Smooth muscle cell (in vitro differentiated cells): Measurements from ENCODE around the gene SERPINA4. TPM values are rescaled to one million over a fixed set of nuclear protein-coding genes. Genes with fewer than 3 reads are reported as not detected.

Experiments
- DNase-seq: peaks from one replicate; lab custom pipeline; 2025; ENCODE audit not compliant: unreplicated experiment; lab: John Stamatoyannopoulos, UW
- H2AFZ ChIP-seq: fragments of 200-600 bp; sonication (generic); 2 replicates; pipeline ENCODE4 v1.6.0; 2016; ENCODE audit warnings: antibody characterized with exemption, low read depth, mild to moderate bottlenecking
- H3F3A ChIP-seq: fragments of 200-600 bp; sonication (generic); 2 replicates; pipeline ENCODE4 v1.6.0; 2017; ENCODE audit warnings: antibody characterized with exemption, low read depth
- H3K27ac ChIP-seq: fragments of 200-600 bp; sonication (generic); 2 replicates; pipeline ENCODE4 v1.5.1; 2016; ENCODE audit warnings: low read depth, mild to moderate bottlenecking
- H3K27me3 ChIP-seq: fragments of 200-600 bp; sonication (generic); 2 replicates; pipeline ENCODE4 v1.6.1; 2016; ENCODE audit warnings: low read depth, mild to moderate bottlenecking
- H3K36me3 ChIP-seq: fragments of 200-600 bp; sonication (generic); 2 replicates; pipeline ENCODE4 v1.5.1; 2016; ENCODE audit warnings: low read depth
- H3K4me1 ChIP-seq: fragments of 200-600 bp; sonication (generic); 2 replicates; pipeline ENCODE4 v1.5.1; 2016; ENCODE audit warnings: low read depth
- H3K4me2 ChIP-seq: fragments of 200-600 bp; sonication (generic); 2 replicates; pipeline ENCODE4 v1.6.0; 2016; ENCODE audit warnings: mild to moderate bottlenecking
- H3K4me3 ChIP-seq: fragments of 200-600 bp; sonication (generic); 2 replicates; pipeline ENCODE4 v1.5.1; 2016; ENCODE audit warnings: mild to moderate bottlenecking
- H3K79me2 ChIP-seq: fragments of 200-600 bp; sonication (generic); 2 replicates; pipeline ENCODE4 v1.6.0; 2016; ENCODE audit warnings: low read depth, mild to moderate bottlenecking
- H3K9ac ChIP-seq: fragments of 200-600 bp; sonication (generic); 2 replicates; pipeline ENCODE4 v1.6.0; 2016; ENCODE audit warnings: low read depth
- H3K9me3 ChIP-seq: fragments of 200-600 bp; sonication (generic); replicated peaks from 2 replicates; pipeline ENCODE4 v1.5.1; 2016; ENCODE audit warnings: low read depth
- H4K20me1 ChIP-seq: fragments of 200-600 bp; sonication (generic); 2 replicates; pipeline ENCODE4 v1.6.0; 2016; ENCODE audit warnings: low read depth
- CTCF ChIP-seq: fragments of 200-600 bp; sonication (generic); IDR thresholded peaks from 2 replicates; pipeline ENCODE4 v1.5.1; 2017; ENCODE audit warnings: borderline replicate concordance, mild to moderate bottlenecking, antibody characterized with exemption; ENCODE audit not compliant: insufficient read depth, poor library complexity, severe bottlenecking
- WGBS: methylation state at CpG from one replicate; pipeline ENCODE4 v1.1.7; 2016; ENCODE audit warnings: low lambda C conversion rate; 5-methylcytosine and 5-hydroxymethylcytosine counted together
- polyA plus RNA-seq: library from polyadenylated mRNA; unstranded; fragments of >200 nt; fragmentation: Nextera tagmentation; extraction: Ambion mirVana; gene quantifications from 2 replicates; pipeline ENCODE4 v1.2.1, GENCODE V29; 2016
- total RNA-seq: library from RNA; depleted of rRNA; stranded (reverse); fragments of >200 nt; gene quantifications from 2 replicates; pipeline ENCODE4 v1.2.3, GENCODE V29; 2014

Gene SERPINA4
- total and polyA plus RNA-seq, 2 experiments from 2014 or later: not detected

- Histone ChIP-seq H2AFZ (no peak overlapping the region), H3F3A (no peaks in the 10 kb centered on the region), H3K36me3 (no peaks in the 10 kb centered on the region), H3K27me3 (no peaks in the 10 kb centered on the region), H3K9ac (no peak overlapping the region), H4K20me1 (no peaks in the 10 kb centered on the region), H3K27ac (no peak overlapping the region), H3K4me2 (no peak overlapping the region), H3K79me2 (no peaks in the 10 kb centered on the region), H3K4me1 (no peaks in the 10 kb centered on the region), H3K9me3 (no peaks in the 10 kb centered on the region), H3K4me3 (no peak overlapping the region)
- no peak for TF ChIP-seq CTCF
- 92% methylated on average over 3 of the region's 3 CpGs for WGBS
- no peak for DNase-seq
Measured at GRCh38 chr14:94582851-94583250, 21.6 kb downstream of the SERPINA4 start.

GRCh38 chr14:94583557-94583956 lies 22.3 kb downstream of the SERPINA4 start:
- no peak overlapping the region for H3K4me2 ChIP-seq
- TF ChIP-seq CTCF: no peak
- no peak overlapping the region for H3K4me3 ChIP-seq
- no peak overlapping the region for H3K9ac ChIP-seq
- H3K4me1 ChIP-seq: no peaks in the 10 kb centered on the region
- no peak for DNase-seq
- no peaks in the 10 kb centered on the region for H3K36me3 ChIP-seq
- H4K20me1 ChIP-seq: no peaks in the 10 kb centered on the region
- 92% methylated on average over 4 of the region's 4 CpGs for WGBS
- H3K27ac ChIP-seq: no peak overlapping the region
- H3F3A ChIP-seq: no peaks in the 10 kb centered on the region
- H3K27me3 ChIP-seq: no peaks in the 10 kb centered on the region
- H2AFZ ChIP-seq: no peak overlapping the region
- H3K79me2 ChIP-seq: no peaks in the 10 kb centered on the region
- H3K9me3 ChIP-seq: no peaks in the 10 kb centered on the region

GRCh38 chr14:94584591-94585280 lies 23.5 kb downstream of the SERPINA4 start:
- Histone ChIP-seq H3K4me3 (no peak overlapping the region), H3K9me3 (no peaks in the 10 kb centered on the region), H3K9ac (no peak overlapping the region), H3K4me2 (no peak overlapping the region), H3K36me3 (no peaks in the 10 kb centered on the region), H4K20me1 (no peaks in the 10 kb centered on the region), H3K4me1 (no peaks in the 10 kb centered on the region), H2AFZ (no peak overlapping the region), H3K27me3 (no peaks in the 10 kb centered on the region), H3K79me2 (no peaks in the 10 kb centered on the region), H3F3A (no peaks in the 10 kb centered on the region), H3K27ac (no peak overlapping the region)
- no peak for TF ChIP-seq CTCF
- no peak for DNase-seq
- 86% methylated on average over 5 of the region's 5 CpGs for WGBS

- Histone ChIP-seq H4K20me1 (no peaks in the 10 kb centered on the region), H3K9ac (no peak overlapping the region), H3K79me2 (no peaks in the 10 kb centered on the region), H3K4me2 (no peak overlapping the region), H3K27ac (no peak overlapping the region), H3K27me3 (no peaks in the 10 kb centered on the region), H2AFZ (no peak overlapping the region), H3F3A (no peaks in the 10 kb centered on the region), H3K9me3 (no peaks in the 10 kb centered on the region), H3K36me3 (no peaks in the 10 kb centered on the region), H3K4me3 (no peak overlapping the region), H3K4me1 (no peaks in the 10 kb centered on the region)
- WGBS: 79% methylated on average over 4 of the region's 4 CpGs
- TF ChIP-seq CTCF: no peak
- no peak for DNase-seq
Measured at GRCh38 chr14:94586635-94587034, 25.4 kb downstream of the SERPINA4 start.
